Stimulated activated CD8-positive, alpha-beta memory T cell treated with anti-CD3 and anti-CD28 coated beads, Interleukin-7, amount 100 ng/mL, for 1 hour (primary cell): Measurements from ENCODE around the gene IL24.

Experiments
- DNase-seq, 2 donors: peaks; one replicate each; pipeline ENCODE4 v3.0.0-alpha.2; 2020; ENCODE audit warnings: low read depth in 2 of 2

Gene IL24

DNA sequence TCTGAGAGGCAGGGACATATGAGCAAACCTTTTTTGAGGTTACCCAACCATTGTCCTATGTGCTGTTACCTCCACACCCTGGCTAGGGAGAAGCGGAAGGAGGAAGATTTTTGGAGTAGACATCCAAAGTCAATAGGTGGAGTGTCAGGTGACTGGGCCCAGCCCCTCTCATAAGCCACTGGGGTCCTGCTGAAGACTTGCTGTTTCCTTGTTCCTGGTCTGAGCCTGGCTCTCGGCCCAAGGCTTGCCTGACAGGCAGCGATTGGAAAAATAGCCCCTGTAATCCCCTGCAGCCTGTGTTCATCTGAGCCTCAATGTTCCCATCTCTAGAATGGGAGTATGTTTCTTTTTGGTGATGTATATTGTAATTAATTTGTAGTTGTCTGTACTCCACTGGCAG is 55.9 kb downstream of the IL24 start:
- no peak for DNase-seq

DNA sequence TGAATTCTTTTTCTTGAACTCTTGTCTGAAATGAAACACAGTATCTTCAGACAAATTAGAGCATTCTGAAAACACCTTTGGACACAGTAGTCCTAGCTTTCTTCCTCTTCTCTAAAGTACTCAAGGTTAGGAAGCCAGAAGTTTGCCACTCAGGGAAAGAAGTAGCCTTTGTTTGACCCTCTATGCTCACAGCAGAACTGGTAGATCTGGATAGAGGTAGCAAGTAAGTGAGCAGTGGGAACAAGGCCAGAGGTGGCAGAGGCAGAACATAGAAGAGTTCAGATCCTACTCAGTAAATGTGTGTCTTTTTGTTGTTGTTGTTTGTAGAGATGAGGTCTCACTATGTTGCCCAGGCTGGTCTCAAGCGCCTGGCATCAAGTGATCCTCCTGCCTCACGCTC is 56.4 kb downstream of the IL24 start:
- no peak for DNase-seq
